SU-DHL-6 (cell line): Measurements from ENCODE around the gene ZCCHC8.

ENCODE experiments used
- EZH2phosphoT487 ChIP-seq: fragments of 200-600 bp; sonication (generic), shearing (Covaris generic); conservative IDR thresholded peaks from 2 replicates; pipeline ENCODE4 v1.6.1; 2018; ENCODE audit warnings: mild to moderate bottlenecking, antibody characterized with exemption, low read length, moderate library complexity, mixed read lengths
- TF ChIP-seq, protein P1 (sequence below): fragments of 200-600 bp; sonication (generic); IDR thresholded peaks from one replicate; pipeline ENCODE4 v1.5.1; 2017; ENCODE audit warnings: antibody characterized with exemption, mild to moderate bottlenecking, low read length, moderate library complexity; ENCODE audit not compliant: insufficient read depth, poor library complexity, severe bottlenecking

DNA sequence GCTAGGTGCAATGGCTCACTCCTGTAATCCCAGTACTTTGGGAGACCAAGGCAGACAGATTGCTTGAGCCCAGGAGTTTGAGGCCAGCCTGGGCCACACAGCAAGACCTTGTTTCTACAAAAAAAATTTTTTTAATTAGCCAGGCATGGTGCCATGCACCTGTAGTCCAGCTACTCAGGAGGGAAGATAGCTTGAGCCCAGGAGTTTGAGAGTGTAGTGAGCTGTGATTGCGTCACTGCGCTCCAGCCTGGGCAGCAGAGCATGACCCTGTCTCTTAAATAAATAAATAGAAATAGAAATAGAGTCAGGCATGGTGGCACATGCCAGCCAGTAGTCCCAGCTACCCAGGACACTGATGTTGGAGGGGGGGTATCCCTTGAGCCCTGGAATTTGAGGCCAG lies 41.5 kb downstream of the ZCCHC8 start:
- TF ChIP-seq, protein P1, sequence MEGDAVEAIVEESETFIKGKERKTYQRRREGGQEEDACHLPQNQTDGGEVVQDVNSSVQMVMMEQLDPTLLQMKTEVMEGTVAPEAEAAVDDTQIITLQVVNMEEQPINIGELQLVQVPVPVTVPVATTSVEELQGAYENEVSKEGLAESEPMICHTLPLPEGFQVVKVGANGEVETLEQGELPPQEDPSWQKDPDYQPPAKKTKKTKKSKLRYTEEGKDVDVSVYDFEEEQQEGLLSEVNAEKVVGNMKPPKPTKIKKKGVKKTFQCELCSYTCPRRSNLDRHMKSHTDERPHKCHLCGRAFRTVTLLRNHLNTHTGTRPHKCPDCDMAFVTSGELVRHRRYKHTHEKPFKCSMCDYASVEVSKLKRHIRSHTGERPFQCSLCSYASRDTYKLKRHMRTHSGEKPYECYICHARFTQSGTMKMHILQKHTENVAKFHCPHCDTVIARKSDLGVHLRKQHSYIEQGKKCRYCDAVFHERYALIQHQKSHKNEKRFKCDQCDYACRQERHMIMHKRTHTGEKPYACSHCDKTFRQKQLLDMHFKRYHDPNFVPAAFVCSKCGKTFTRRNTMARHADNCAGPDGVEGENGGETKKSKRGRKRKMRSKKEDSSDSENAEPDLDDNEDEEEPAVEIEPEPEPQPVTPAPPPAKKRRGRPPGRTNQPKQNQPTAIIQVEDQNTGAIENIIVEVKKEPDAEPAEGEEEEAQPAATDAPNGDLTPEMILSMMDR: no peak
- TF ChIP-seq EZH2phosphoT487: no peak
